Effector memory CD8-positive, alpha-beta T cell (primary cell): ENCODE measurements around the gene CTAG1A.
A peak's percentile ranks its signal among the peaks of the same experiment; 100 is the strongest.
"Not testable (repeated sequence)": the region's sequence is repeated elsewhere in the genome, so short reads cannot be mapped to it uniquely, and the experiment has no call there.

Experiments used
- ATAC-seq: fragments of 150-1000 bp; cut with Tn5 transposase; replicated peaks from 2 replicates; pipeline ENCODE4 v1.10.0; 2021; ENCODE audit warnings: mild to moderate bottlenecking, moderate library complexity
- DNase-seq, 3 experiments: peaks; one replicate each; pipeline ENCODE4 v3.0.0; 2021
- H3K27ac Mint-ChIP-seq, 2 donors: one replicate each; pipeline ENCODE4 v1.8.0; 2022; ENCODE audit warnings: mild to moderate bottlenecking in 2 of 2, mixed read lengths in 2 of 2, moderate library complexity in 2 of 2
- H3K27me3 Mint-ChIP-seq, 2 donors: one replicate each; pipeline ENCODE4 v1.8.0; 2022; ENCODE audit warnings: mixed read lengths in 2 of 2
- H3K36me3 Mint-ChIP-seq: one replicate; pipeline ENCODE4 v1.8.0; 2022; ENCODE audit warnings: mild to moderate bottlenecking, moderate library complexity, mixed read lengths; ENCODE audit not compliant: insufficient read depth
- H3K4me1 Mint-ChIP-seq, 2 donors: one replicate each; pipeline ENCODE4 v1.8.0; 2022; ENCODE audit warnings: low read depth in 2 of 2, mixed read lengths in 2 of 2
- H3K4me3 Mint-ChIP-seq, 2 donors: one replicate each; pipeline ENCODE4 v1.8.0; 2022; ENCODE audit warnings: mild to moderate bottlenecking in 2 of 2, mixed read lengths in 2 of 2, moderate library complexity in 2 of 2
- H3K9me3 Mint-ChIP-seq, 2 donors: one replicate each; pipeline ENCODE4 v1.8.0; 2022; ENCODE audit warnings: mixed read lengths in 2 of 2
- total RNA-seq, 9 experiments: gene quantifications; one replicate each; lab custom pipeline; 2026; lab: John Stamatoyannopoulos, UW

CTAG1A gene
- total RNA-seq = 0 reads per million in 9 experiments

GRCh38 chrX:154584585-154585183 is at the start of gene CTAG1A:
Gene CTAG1A (plus strand): TSS chrX:154585133. CDS start chrX:154585207, 74 bp downstream.
- DNase-seq, ATAC-seq, H3K4me3 Mint-ChIP-seq, H3K27me3 Mint-ChIP-seq, H3K27ac Mint-ChIP-seq, H3K36me3 Mint-ChIP-seq, H3K4me1 Mint-ChIP-seq, H3K9me3 Mint-ChIP-seq: not testable (repeated sequence)

GRCh38 chrX:154535892-154536291 is 49.0 kb upstream of the CTAG1A start:
- Mint-ChIP-seq H3K4me3 (no peak overlapping the region), H3K9me3 (no peaks in the 10 kb centered on the region), H3K4me1 (peaks cover 0 to 6% of the 10 kb centered on the region in 2 donors), H3K36me3 (peaks cover 31% of the 10 kb centered on the region), H3K27me3 (no peaks in the 10 kb centered on the region), H3K27ac (no peak overlapping the region)
- DNase-seq (no peak), ATAC-seq (no peak)

- H3K4me1 Mint-ChIP-seq = peaks cover 15 to 20% of the 10 kb centered on the region in 2 donors
- no peaks in the 10 kb centered on the region for H3K27me3 Mint-ChIP-seq
- peak overlapping the region in 1 of 2 donors; percentile 16 for H3K27ac Mint-ChIP-seq
- DNase-seq (no peak), ATAC-seq (no peak)
- no peaks in the 10 kb centered on the region for H3K9me3 Mint-ChIP-seq
- H3K36me3 Mint-ChIP-seq = peaks cover 37% of the 10 kb centered on the region
- no peak overlapping the region for H3K4me3 Mint-ChIP-seq
These were observed 45.9 kb upstream of the CTAG1A start for GRCh38 chrX:154539077-154539476.

GRCh38 chrX:154540365-154540764 is 44.6 kb upstream of the CTAG1A start:
- peaks cover 30% of the 10 kb centered on the region for H3K36me3 Mint-ChIP-seq
- H3K4me3 Mint-ChIP-seq, H3K9me3 Mint-ChIP-seq, H3K27ac Mint-ChIP-seq, DNase-seq, H3K27me3 Mint-ChIP-seq, ATAC-seq: not testable (repeated sequence)
- H3K4me1 Mint-ChIP-seq = peaks cover 15 to 19% of the 10 kb centered on the region in 2 donors

- ATAC-seq = no peak
- H3K4me3 Mint-ChIP-seq = no peak overlapping the region
- no peak overlapping the region for H3K27ac Mint-ChIP-seq
- no peaks in the 10 kb centered on the region for H3K27me3 Mint-ChIP-seq
- H3K9me3 Mint-ChIP-seq = no peaks in the 10 kb centered on the region
- no peak for DNase-seq
- peaks cover 20 to 21% of the 10 kb centered on the region in 2 donors for H3K4me1 Mint-ChIP-seq
- peaks cover 34% of the 10 kb centered on the region for H3K36me3 Mint-ChIP-seq
These were observed 43.9 kb upstream of the CTAG1A start for GRCh38 chrX:154540897-154541535.

- Mint-ChIP-seq H3K9me3 (no peaks in the 10 kb centered on the region), H3K36me3 (peaks cover 36% of the 10 kb centered on the region), H3K27ac (peak overlapping the region; percentile 90 to 95), H3K4me3 (peak overlapping the region; percentile 79 to 81), H3K4me1 (peaks cover 21 to 23% of the 10 kb centered on the region in 2 donors), H3K27me3 (no peaks in the 10 kb centered on the region)
- DNase-seq = no peak
- ATAC-seq = no peak
These were observed 43.4 kb upstream of the CTAG1A start for GRCh38 chrX:154541589-154541895.

- no peaks in the 10 kb centered on the region for H3K27me3 Mint-ChIP-seq
- H3K4me3 Mint-ChIP-seq = peak overlapping the region; percentile 79 to 81
- peaks cover 21 to 23% of the 10 kb centered on the region in 2 donors for H3K4me1 Mint-ChIP-seq
- ATAC-seq (peak; percentile 22), DNase-seq (peak; percentile 14 to 39 (median 28))
- peaks cover 39% of the 10 kb centered on the region for H3K36me3 Mint-ChIP-seq
- peak overlapping the region; percentile 90 to 95 for H3K27ac Mint-ChIP-seq
- H3K9me3 Mint-ChIP-seq = no peaks in the 10 kb centered on the region
These were observed 42.8 kb upstream of the CTAG1A start for GRCh38 chrX:154541896-154542722.

GRCh38 chrX:154542723-154543424 is 42.1 kb upstream of the CTAG1A start:
- Mint-ChIP-seq H3K36me3 (peaks cover 46% of the 10 kb centered on the region), H3K4me1 (peaks cover 22% of the 10 kb centered on the region in 2 donors), H3K9me3 (no peaks in the 10 kb centered on the region), H3K27ac (peak overlapping the region; percentile 90 to 95), H3K27me3 (no peaks in the 10 kb centered on the region), H3K4me3 (peak overlapping the region; percentile 79 to 81)
- ATAC-seq (peak; percentile 14), DNase-seq (peak in 1 of 3 experiments; percentile 22)

- peaks cover 38% of the 10 kb centered on the region for H3K36me3 Mint-ChIP-seq
- H3K27ac Mint-ChIP-seq = peak overlapping the region; percentile 25 to 94
- no peaks in the 10 kb centered on the region for H3K9me3 Mint-ChIP-seq
- peak overlapping the region; percentile 90 to 94 for H3K4me3 Mint-ChIP-seq
- DNase-seq = no peak
- H3K4me1 Mint-ChIP-seq = peaks cover 38 to 39% of the 10 kb centered on the region in 2 donors
- no peak for ATAC-seq
- H3K27me3 Mint-ChIP-seq = no peaks in the 10 kb centered on the region
These were observed 39.2 kb upstream of the CTAG1A start for GRCh38 chrX:154545673-154546274.

- no peaks in the 10 kb centered on the region for H3K27me3 Mint-ChIP-seq
- DNase-seq (peak in 2 of 3 experiments; percentile 67 to 75), ATAC-seq (peak; percentile 55)
- H3K4me3 Mint-ChIP-seq = peak within 1 kb of the TSS; percentile 90 to 94
- H3K27ac Mint-ChIP-seq = peak within 1 kb of the TSS; percentile 94 to 96
- peaks cover 41 to 42% of the 10 kb centered on the region in 2 donors for H3K4me1 Mint-ChIP-seq
- no peaks in the 10 kb centered on the region for H3K9me3 Mint-ChIP-seq
- H3K36me3 Mint-ChIP-seq = peaks cover 38% of the 10 kb centered on the region
These were observed 38.3 kb upstream of the CTAG1A start, which contains the start of gene G6PD for GRCh38 chrX:154546354-154547244. Gene G6PD (minus strand): TSS chrX:154546846. CDS start chrX:154546155, 691 bp downstream.

GRCh38 chrX:154547245-154548027 is 37.5 kb upstream of the CTAG1A start, which contains the start of gene IKBKG:
Gene IKBKG (plus strand): TSS chrX:154547620. CDS start chrX:154552003, 4,383 bp downstream.
- ATAC-seq = peak; percentile 73
- no peaks in the 10 kb centered on the region for H3K27me3 Mint-ChIP-seq
- H3K9me3 Mint-ChIP-seq = no peaks in the 10 kb centered on the region
- peak within 1 kb of the TSS; percentile 94 to 96 for H3K27ac Mint-ChIP-seq
- peaks cover 37% of the 10 kb centered on the region for H3K36me3 Mint-ChIP-seq
- H3K4me3 Mint-ChIP-seq = peak within 1 kb of the TSS; percentile 90 to 94
- peaks cover 40% of the 10 kb centered on the region in 2 donors for H3K4me1 Mint-ChIP-seq
- DNase-seq = peak; percentile 84 to 87 (median 84)
